Vagina (tissue), 2 donors: ENCODE results near the gene RNF214.

Experiments used
- POLR2A ChIP-seq, 2 donors: fragments of 450-650 bp; IDR thresholded peaks; one replicate each; pipeline ENCODE4 v1.6.1; 2017; ENCODE audit warnings: antibody characterized with exemption in 2 of 2, mild to moderate bottlenecking in 2 of 2, moderate library complexity in 2 of 2
- POLR2AphosphoS5 ChIP-seq, 2 donors: sonication (generic); formaldehyde crosslinking; IDR thresholded peaks; one replicate each; pipeline ENCODE4 v1.9.0; 2017; ENCODE audit warnings: antibody characterized with exemption in 2 of 2, mild to moderate bottlenecking in 2 of 2, low read depth in 1 of 2; ENCODE audit not compliant: insufficient read depth in 1 of 2
- TF ChIP-seq, protein P1 (sequence below), 3 experiments: fragments of 450-650 bp in 2 of 3; fragments of 200-600 bp in 1 of 3; sonication (generic) in 1 of 3; IDR thresholded peaks; one replicate each; pipeline ENCODE4 v1.5.1; 2017 to 2019; ENCODE audit warnings: antibody characterized with exemption in 3 of 3, mild to moderate bottlenecking in 2 of 3, moderate library complexity in 2 of 3

DNA sequence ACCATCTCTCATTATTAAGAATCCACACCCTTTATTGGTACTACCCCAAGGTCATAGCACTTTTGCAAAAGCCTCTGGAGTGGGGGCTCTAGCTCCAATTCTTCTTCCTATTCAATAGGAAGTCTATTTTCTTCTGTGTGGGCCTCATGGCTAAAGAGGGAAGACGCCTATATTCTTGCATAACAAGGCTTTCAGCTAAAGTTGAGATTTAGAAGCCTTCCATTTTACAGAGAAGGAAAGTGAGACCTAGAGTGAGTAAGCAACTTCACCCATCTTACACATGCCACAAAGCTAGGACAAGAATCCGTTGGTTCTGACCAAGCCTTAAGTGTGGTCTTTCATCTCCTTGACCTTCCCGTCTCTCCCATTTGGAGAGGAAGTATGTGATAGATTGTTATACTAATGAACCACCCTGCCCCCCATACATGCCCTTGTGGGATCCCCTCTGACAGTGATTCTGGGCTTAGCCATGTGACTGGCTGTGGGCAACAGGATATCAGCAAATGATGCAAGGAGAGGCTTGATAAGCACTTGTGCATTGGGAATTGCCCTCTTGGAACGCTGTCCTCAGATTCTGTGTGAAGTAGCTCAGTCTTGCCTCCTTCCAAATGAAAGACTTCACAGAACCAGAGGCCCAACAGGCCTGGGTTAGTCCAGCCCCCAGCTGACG is 71.3 kb downstream of the RNF214 start:
- TF ChIP-seq, protein P1, sequence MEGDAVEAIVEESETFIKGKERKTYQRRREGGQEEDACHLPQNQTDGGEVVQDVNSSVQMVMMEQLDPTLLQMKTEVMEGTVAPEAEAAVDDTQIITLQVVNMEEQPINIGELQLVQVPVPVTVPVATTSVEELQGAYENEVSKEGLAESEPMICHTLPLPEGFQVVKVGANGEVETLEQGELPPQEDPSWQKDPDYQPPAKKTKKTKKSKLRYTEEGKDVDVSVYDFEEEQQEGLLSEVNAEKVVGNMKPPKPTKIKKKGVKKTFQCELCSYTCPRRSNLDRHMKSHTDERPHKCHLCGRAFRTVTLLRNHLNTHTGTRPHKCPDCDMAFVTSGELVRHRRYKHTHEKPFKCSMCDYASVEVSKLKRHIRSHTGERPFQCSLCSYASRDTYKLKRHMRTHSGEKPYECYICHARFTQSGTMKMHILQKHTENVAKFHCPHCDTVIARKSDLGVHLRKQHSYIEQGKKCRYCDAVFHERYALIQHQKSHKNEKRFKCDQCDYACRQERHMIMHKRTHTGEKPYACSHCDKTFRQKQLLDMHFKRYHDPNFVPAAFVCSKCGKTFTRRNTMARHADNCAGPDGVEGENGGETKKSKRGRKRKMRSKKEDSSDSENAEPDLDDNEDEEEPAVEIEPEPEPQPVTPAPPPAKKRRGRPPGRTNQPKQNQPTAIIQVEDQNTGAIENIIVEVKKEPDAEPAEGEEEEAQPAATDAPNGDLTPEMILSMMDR (IDR thresholded peaks at IDR 0.05) = no peak
- TF ChIP-seq POLR2A (IDR thresholded peaks at IDR 0.05) (no peak), POLR2AphosphoS5 (IDR thresholded peaks at IDR 0.05; ENCODE audit: insufficient read depth in 1 of 2, low read depth in 1 of 2) (no peak)
